ENCODE data around the gene CCDC181.
"Not testable (repeated sequence)": the region's sequence is repeated elsewhere in the genome, so short reads cannot be mapped to it uniquely, and the experiment has no call there.

GRCh38 chr1:169402578-169402977 is 24.7 kb downstream of the CCDC181 start:
- TF ChIP-seq SP1 (IDR thresholded peaks at IDR 0.05); YY1 (IDR thresholded peaks at IDR 0.05); RXRA (IDR thresholded peaks at IDR 0.05); TAF1 (conservative IDR thresholded peaks at IDR 0.05); EGR1 (IDR thresholded peaks at IDR 0.05; ENCODE audit: low read depth in 2 of 2); HNF4A (conservative IDR thresholded peaks at IDR 0.05); RAD21 (IDR thresholded peaks at IDR 0.05): not testable (repeated sequence)
- TF ChIP-seq, protein P1, sequence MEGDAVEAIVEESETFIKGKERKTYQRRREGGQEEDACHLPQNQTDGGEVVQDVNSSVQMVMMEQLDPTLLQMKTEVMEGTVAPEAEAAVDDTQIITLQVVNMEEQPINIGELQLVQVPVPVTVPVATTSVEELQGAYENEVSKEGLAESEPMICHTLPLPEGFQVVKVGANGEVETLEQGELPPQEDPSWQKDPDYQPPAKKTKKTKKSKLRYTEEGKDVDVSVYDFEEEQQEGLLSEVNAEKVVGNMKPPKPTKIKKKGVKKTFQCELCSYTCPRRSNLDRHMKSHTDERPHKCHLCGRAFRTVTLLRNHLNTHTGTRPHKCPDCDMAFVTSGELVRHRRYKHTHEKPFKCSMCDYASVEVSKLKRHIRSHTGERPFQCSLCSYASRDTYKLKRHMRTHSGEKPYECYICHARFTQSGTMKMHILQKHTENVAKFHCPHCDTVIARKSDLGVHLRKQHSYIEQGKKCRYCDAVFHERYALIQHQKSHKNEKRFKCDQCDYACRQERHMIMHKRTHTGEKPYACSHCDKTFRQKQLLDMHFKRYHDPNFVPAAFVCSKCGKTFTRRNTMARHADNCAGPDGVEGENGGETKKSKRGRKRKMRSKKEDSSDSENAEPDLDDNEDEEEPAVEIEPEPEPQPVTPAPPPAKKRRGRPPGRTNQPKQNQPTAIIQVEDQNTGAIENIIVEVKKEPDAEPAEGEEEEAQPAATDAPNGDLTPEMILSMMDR (IDR thresholded peaks at IDR 0.05; ENCODE audit: low read depth, low read length, missing input control): not testable (repeated sequence)
- TF ChIP-seq, protein P2, sequence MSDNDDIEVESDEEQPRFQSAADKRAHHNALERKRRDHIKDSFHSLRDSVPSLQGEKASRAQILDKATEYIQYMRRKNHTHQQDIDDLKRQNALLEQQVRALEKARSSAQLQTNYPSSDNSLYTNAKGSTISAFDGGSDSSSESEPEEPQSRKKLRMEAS (IDR thresholded peaks at IDR 0.05): not testable (repeated sequence)
- TF ChIP-seq, protein P3, sequence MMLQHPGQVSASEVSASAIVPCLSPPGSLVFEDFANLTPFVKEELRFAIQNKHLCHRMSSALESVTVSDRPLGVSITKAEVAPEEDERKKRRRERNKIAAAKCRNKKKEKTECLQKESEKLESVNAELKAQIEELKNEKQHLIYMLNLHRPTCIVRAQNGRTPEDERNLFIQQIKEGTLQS (IDR thresholded peaks at IDR 0.05): not testable (repeated sequence)

Measured in liver (tissue), 3 donors.